Lower leg skin (tissue), 3 donors: Measurements from ENCODE around the gene ATF2.

ENCODE experiments used
- CTCF ChIP-seq, 3 donors: fragments of 450-650 bp; IDR thresholded peaks; one replicate each; pipeline ENCODE4 v1.5.1; 2016; ENCODE audit warnings: antibody characterized with exemption in 3 of 3, mild to moderate bottlenecking in 3 of 3, moderate library complexity in 2 of 3
- POLR2A ChIP-seq, 2 donors: fragments of 450-650 bp; IDR thresholded peaks; one replicate each; pipeline ENCODE4 v1.6.1; 2016 to 2017; ENCODE audit warnings: antibody characterized with exemption in 2 of 2, mild to moderate bottlenecking in 1 of 2, moderate library complexity in 1 of 2

- TF ChIP-seq CTCF (IDR thresholded peaks at IDR 0.05): no peak
- no peak for TF ChIP-seq POLR2A (IDR thresholded peaks at IDR 0.05)
Measured at GRCh38 chr2:175080479-175080878, 87.5 kb downstream of the ATF2 start.
